GM18511 (cell line): ENCODE measurements around the gene USP7.
"Not testable (repeated sequence)": the region's sequence is repeated elsewhere in the genome, so short reads cannot be mapped to it uniquely, and the experiment has no call there.

Source experiments
- ATAC-seq: cut with Tn5 transposase; IDR thresholded peaks from one replicate; pipeline ENCODE4 v1.9.1; 2021; ENCODE audit warnings: mild to moderate bottlenecking, moderate library complexity; ENCODE audit not compliant: unreplicated experiment

USP7 gene

DNA sequence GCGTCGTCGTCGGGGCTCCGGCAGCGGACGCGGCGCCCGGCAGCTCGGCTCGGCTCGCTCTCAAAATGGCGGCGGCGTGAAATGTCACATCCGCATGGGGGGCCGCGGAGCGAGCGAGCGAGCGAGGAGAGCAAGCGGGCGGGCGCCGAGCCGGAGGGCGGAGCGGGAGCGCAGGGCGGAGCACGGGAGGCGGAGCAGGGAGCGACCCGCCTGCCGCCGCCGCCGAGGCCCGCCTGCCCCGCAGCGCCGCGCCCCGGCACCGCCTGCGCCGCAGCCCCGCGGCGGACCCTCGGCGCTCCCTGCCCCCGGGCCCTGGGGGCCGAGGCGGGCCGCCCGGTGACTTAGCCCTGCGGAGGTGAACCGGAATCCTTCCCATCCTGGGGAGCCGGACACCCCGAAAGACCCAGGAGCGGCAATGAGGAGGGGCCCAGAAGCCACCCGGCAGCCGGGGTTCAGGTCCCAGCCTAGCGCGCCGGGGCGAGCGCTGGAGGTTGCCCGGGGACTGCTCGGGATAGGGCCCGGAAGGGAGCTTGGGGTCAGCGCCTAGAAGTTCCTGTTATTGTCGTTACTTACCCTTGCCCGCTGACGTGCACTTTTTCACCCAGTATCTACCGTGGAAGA is at the start of gene USP7:
TSS of gene USP7 (minus strand) at position 86 of the 621 bp plus-strand sequence. CDS start 621 bp downstream, outside the sequence.
- ATAC-seq, result peak; percentile 81

DNA sequence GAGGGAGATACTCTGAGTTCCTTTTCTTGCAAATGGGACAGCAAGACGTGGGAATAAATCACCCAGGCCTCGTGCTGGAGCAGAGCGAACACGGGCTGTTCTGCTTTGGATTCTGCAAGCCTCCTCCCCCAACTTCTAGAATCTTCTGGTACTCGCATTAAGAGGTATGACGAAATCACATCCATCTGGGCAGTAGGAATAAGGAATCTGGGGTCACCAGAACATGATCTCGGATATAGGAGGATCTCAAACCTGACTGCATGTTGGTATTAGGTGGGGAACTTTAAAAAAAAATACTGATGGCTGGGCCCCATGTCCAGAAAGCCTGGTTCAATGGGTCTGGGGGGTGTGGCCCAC is 49.8 kb upstream of the USP7 start:
- no peak for ATAC-seq

DNA sequence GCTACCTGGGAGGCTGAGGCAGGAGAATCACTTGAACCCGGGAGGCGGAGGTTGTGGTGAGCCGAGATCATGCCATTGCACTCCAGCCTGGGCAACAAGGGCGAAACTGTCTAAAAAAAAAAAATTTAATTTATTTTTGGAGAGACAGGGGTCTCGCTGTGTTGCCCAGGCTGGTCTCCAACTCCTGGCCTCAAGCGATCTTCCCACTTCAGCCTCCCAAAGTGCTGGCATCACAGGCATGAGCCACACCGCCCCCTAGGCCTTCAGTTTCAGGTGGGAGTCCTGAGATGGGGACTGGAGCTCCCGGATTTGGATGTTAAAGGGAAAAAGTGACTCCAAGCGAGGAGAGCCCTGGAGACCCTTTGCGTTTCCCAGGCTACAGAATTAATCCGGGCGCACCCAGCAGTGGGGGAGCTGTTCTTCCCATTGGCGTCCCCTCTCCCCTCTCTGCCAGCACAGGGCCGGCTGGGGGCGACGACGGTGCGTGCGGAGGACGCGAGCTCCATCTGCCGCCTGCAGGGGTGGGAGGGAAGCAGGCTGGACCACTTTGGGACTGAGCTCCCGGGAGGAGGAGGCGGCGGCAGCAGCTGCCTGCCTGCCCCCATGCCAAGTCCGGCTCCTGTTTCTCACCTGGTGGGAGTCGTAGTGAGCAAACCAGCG is 49.3 kb upstream of the USP7 start:
- no peak for ATAC-seq

DNA sequence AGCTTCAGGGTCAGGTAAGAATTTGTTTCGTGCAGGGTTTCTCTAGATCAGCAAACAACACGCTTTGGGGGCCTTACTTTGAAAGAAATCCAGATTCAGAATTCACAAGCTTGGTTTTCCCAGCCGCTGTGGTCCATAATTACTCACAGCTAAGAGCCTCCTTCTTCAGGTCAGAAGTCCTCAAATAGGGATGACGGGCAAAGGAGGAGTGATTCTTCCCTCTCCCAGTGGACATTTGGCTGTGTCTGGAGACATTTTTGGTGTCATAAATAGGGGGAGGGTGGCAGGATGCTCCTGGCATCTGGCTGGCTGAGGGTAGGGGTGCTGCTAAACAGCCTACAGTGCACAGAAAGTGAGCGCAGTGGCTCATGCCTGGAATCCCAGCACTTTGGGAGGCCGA is 48.6 kb upstream of the USP7 start:
- no peak for ATAC-seq

DNA sequence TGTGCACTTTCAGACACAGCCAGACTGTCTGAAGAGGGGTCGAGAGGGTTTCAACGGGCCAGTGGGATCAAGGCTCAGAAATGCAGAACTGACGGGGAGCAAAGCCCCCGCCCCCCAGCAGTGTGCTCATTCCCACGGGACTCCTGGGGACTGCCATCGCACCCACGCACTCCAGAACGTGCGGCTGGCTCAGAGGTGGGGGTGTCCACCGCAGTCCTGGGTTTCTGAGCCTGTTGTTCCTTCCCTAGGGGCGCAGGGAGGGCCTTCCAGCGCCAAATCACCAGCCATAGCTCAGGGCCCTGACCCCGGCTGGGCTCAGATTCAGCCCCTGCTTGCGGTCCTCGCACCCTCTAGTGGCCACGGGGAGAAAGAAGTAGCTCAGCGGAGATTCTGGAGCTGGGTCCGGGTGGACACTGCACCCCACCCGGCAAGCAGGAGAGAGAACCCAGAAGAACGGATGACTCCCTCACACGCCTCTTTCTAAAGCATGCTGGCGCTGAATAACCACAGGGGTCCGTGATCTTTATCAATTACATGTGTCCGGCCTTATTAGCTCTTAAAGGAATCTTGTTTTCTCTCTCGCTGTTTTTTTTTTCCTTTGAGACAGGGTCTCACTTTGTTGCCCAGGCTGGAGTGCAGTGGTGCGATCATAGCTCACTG is 45.0 kb upstream of the USP7 start:
- ATAC-seq, result peak; percentile 95

DNA sequence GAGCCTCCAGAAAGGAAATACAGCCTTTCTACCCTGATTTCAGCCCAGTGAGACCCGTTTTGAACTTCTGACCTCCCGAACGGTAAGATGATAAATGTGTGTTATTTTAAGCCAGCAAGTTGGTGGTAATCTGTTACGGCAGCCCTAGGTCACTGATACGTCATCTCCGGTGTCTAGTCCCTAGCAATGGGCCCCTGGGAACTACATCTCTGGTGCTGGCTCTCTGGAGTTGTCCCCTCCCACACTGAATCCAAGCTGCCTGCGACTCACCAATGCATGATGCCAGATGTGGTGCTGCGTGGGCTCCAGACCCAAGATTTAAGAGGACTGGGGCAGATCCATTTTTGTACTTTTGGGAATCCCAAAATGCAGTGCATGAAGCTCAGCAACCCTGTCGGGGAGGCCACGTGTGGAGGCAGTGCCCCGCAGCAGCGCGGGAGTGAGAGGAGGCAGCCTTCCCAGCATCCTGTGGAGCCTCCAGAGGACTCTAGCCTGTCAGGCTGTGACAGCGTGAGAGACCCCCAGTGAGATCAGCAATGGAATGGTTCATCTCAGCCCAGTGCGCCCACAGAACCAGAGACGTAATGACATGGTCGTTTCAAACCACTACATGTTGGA is 43.6 kb upstream of the USP7 start:
- ATAC-seq, result no peak

DNA sequence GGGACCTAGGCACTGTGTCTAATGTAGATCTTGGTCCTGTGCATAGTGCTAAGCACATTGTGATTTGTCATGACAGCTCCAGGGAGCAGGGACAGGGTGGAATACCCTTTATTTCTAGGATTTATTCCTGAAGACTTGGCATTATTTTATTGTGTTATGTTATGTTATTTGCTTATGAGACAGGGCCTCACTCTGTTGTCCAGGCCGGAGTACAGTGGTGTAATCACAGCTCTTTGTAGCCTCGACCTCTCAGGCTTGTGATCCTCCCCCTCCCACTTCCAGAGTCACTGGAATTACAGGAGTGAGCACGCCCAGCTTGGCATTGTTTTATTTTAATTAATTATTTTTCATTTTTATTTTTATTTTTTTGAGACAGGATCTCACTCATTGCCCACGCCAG is 40.5 kb upstream of the USP7 start:
- ATAC-seq, result no peak

DNA sequence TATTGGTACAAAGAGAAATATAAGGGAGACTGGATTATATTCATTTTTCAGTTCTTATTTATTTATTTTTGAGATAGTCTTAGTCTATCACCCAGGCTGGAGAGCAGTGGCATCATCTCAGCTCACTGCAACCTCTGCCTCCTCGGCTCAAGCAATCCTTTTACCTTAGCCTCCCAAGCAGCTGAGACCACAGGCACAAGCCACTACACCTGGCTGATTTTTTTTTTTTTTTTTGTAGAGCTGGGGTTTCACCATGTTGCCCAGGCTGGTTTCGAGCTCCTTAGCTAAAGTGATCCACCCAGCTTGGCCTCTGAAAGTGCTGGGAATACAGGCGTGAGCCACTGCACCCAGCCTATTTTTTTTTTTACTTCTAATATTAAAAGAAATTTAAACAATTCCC is 40.1 kb upstream of the USP7 start:
- no peak for ATAC-seq

DNA sequence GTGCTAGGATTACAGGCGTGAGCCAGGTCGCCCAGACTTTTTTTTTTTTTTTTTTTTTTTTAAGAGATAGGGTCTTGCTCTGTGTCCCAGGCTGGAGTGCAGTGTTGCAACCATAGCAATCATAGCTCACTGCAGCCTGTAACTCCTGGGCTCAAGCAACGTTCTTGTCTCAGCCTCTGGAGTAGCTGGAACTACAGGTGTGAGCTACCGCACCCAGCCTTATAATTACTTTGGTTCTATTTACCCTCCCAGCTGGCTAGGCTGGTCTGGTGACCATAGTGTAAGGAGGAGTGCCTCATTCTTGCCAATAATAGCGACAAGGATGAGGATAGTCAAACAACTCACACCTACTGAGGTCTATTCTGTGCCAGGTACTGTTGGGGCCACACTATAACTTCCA is 39.6 kb upstream of the USP7 start:
- ATAC-seq, result no peak

DNA sequence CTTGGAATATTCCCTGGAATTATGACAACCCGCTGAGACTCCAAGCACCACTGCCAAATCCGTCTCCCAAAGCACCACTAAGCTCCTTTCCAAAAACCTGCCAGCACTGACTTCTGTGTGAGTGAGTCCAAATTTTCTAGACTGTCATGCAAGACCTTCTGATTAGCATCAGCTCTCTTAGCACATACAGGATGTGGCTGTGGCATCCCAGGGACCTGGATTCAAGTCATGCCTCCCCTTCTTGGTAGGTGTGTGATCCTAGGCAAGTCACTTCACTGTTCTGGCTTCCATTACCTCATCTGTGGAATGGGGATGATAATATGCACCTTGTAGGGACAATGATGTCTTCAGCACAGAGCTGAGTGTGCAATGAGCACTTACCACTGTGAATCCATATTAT is 38.3 kb upstream of the USP7 start:
- ATAC-seq, result no peak

DNA sequence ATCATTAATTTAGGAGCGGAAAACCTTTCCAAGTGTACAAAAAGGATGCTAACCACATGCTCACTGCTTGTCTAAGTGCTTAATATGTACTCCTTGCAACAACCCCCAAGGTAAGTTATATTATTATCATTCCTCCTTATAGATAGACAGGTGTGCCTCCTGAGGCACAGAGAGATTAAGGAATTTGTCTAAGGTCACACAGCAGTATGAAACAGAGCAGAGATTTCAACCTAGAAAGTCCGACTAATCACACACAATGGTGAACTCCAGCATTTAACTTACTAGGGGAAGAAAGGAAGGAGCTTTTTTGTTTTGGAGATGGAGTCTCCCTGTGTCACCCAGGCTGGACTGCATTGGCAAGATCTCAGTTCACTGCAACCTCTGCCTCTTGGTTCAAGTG is 37.0 kb upstream of the USP7 start:
- no peak for ATAC-seq

DNA sequence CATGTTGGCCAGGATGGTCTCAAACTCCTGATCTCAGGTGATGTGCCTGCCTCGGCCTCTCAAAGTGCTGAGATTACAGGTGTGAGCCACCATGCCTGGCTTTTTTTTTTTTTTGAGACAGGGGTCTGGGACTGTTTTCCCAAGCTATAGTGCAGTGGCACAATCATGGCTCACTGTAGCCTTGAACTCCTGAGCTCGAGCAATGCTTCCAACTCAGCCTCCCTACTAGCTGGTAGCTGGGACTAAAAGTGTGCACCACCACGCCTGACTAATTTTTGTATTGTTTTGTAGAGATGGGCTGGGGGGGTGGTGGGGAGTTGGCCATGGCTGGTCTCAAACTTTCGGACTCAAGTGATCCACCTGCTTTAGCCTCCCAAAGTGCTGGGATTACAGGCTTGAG is 36.1 kb upstream of the USP7 start:
- no peak for ATAC-seq

DNA sequence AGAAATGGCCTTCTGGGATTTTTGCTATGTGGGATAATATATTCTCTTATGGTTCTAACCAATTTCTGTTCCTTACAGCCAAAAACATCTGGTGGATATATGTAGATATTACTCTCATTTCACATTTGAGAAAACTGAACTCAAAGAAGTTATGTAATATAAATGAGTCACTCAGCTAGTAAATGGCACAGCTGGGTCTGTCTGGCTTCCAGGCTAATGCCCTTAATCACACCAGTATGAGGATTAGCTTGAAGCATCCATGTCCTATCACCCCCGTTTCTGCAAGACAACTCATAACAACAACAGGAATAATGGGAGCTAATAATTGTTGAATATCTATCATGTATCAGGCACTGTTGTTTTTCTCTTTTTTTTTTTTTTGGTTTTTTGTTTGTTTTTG is 34.4 kb upstream of the USP7 start:
- no peak for ATAC-seq

DNA sequence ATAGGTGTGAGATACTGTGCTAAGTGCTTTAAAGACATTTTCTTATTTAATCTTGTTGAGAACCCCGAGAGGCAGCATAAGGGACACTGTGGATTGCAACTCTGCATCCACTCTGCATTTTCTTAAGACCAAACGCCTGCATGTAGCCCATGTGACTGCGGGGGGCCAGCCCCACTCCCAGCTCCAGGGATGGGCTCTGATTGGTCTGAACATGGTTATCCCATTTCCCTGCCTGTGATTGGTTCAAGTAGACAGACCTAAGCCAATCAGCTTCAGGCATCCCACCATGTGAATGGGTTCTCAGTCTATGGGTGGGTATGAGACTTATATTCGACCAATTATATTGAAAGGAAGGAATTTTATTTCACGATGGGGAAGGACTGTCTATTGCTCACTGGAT is 33.2 kb upstream of the USP7 start:
- ATAC-seq, result no peak

DNA sequence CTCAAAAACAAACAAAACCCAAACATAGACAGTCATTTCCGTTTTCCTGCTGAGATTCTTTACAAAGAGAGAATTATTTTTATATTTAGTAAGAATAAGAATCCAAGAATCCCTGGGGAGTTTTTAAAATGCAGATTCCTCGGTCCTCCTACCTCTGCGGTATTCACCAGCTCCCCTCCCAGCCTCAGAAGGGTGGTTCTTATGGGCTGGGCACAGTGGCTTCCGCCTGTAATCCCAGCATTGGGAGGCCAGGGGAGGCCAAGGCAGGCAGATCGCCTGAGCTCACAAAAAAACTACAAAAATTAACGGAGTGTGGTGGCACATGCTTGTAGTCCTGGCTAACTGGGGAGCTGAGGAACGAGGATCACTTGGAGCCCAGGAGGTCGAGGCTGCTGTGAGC is 26.7 kb upstream of the USP7 start:
- ATAC-seq, result no peak

DNA sequence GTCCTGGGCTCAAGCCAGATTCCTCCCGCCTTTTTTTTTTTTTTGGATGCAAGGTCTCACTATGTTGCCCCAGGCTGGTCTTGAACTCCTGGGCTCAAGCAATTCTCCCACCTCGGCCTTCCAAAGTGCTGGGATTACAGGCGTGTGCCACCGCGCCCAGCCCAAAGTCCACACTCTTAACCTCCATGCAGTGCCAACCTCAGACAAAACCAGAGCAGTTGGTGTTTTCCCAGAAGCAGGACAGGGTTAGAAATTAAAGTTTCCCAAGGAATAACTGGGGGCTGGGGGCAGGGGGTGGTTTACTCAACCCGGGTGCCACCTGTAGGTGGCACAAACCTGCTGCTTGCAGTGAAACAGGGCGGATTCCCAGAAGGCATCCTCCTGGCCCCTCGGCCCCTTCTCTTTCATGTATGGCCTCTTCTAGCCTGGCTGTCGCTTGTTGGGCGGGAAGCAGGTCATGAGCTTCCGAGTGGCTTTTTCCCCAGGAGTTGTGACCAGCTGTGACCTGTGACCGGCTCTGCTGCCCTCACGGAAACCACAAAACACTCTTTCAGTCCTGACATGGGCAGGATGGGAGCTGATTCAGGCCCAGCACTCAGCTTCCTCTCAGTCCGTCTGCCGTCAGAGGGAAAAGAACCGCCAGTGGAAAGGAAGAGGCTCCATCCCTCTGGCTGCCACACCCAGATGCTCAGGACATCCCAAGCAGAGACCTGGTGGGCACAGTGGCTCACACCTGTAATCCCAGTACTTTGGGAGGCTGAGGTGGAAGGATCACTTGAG is 25.6 kb upstream of the USP7 start:
- ATAC-seq, result no peak

DNA sequence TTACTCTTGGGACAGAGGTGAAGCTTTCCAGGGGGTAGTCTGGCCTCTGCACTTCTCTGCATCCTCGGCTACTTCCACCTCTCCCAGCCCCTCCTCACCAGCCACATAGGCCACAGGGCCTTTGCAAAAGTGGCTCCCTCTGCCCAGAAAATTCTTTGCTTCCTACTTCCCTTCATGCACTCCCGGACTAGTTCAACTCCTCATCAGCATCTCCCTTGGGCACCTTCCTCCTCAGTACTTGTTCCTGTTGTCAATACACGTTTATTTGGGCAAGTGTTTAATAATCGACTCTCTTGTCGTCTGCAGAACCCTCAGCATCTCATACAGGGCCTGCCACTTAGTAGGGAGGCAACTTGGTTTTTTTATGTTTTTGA is 23.1 kb upstream of the USP7 start:
- ATAC-seq, result no peak

DNA sequence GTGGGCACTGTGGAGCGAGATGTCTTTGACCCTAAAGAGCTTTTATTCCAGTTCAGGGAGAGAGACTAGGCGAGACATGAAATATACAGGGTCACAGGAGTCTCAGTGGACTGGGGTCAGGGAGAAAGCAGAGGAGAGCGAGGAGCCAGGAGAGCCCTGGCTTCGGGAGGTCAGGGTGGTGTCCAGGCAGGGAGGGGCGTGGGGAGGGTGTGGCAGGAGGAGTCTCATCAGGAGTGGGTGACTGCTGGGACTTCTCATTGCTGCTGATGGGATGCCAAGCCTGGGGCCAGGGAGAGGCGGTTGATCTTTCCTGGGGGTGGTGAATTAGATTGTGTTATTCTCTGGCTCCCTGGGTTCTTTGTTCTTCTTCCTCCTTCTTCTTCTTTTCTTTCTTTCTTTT is 22.4 kb upstream of the USP7 start:
- ATAC-seq, result no peak

DNA sequence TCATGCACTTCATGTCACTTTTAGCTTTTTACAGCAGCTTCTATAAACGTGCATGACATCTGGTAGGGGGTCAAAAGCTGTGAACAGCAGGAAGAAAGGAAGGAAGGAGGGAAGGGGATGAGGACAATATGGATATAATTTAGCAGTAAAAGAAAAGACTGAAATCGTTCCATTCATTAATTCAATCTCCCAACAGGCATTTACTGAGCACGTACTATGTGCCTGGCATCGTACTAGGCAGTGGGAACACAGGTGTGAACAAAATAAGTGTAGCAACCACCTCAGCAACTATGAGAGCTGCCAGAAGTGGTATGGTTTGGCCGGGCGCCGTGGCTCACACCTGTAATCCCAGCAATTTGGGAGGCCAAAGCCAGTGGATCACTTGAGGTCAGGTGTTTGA is 19.1 kb upstream of the USP7 start:
- no peak for ATAC-seq

DNA sequence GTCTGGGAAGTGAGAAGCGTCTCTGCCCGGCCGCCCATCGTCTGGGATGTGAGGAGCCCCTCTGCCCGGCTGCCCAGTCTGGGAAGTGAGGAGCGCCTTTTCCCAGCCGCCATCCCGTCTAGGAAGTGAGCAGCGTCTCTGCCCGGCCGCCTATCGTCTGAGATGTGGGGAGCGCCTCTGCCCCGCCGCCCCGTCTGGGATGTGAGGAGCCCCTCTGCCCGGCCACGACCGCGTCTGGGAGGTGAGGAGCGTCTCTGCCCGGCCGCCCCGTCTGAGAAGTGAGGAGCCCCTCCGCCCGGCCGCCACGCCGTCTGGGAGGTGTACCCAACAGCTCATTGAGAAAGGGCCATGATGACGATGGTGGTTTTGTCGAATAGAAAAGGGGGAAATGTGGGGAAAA is 18.2 kb upstream of the USP7 start:
- not testable (repeated sequence) for ATAC-seq

DNA sequence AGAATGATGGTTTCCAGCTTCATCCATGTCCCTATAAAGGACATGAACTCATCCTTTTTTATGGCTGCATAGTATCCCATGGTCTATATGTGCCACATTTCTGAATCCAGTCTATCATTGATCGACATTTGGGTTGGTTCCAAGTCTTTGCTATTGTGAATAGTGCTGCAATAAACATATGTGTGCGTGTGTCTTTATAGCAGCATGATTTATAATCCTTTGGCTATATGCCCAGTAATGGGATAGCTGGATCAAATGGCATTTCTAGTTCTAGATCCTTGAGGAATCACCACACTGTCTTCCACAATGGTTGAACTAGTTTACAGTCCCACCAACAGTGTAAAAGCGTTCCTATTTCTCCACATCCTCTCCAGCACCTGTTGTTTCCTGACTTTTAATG is 12.5 kb upstream of the USP7 start:
- ATAC-seq, result not testable (repeated sequence)
